ENCODE measurements around the gene KCNG2.

KCNG2 gene

GRCh38 chr18:79800371-79801180, 2.8 kb downstream of the KCNG2 start:
- no peak for DNase-seq

- no peak for DNase-seq
These were observed 3.5 kb downstream of the KCNG2 start for GRCh38 chr18:79801217-79801616.

- no peak for DNase-seq
These were observed 3.9 kb downstream of the KCNG2 start for GRCh38 chr18:79801641-79802040.

- no peak for DNase-seq
These were observed 4.6 kb downstream of the KCNG2 start for GRCh38 chr18:79802298-79802697.

GRCh38 chr18:79803611-79804051, 5.9 kb downstream of the KCNG2 start:
- no peak for DNase-seq

- DNase-seq = no peak
These were observed 6.5 kb downstream of the KCNG2 start for GRCh38 chr18:79804130-79804787.

GRCh38 chr18:79805211-79805887, 7.6 kb downstream of the KCNG2 start:
- DNase-seq = no peak

- no peak for DNase-seq
These were observed 8.3 kb downstream of the KCNG2 start for GRCh38 chr18:79805926-79806487.

GRCh38 chr18:79806976-79807841, 9.5 kb downstream of the KCNG2 start:
- no peak for DNase-seq

- DNase-seq = no peak
These were observed 11.9 kb downstream of the KCNG2 start for GRCh38 chr18:79809482-79810192.

- DNase-seq = no peak
These were observed 14.3 kb downstream of the KCNG2 start for GRCh38 chr18:79812052-79812451.

- no peak for DNase-seq
These were observed 16.6 kb downstream of the KCNG2 start for GRCh38 chr18:79814373-79814772.

- no peak for DNase-seq
These were observed 17.9 kb downstream of the KCNG2 start for GRCh38 chr18:79815657-79816056.

- no peak for DNase-seq
These were observed 18.4 kb downstream of the KCNG2 start for GRCh38 chr18:79816092-79816491.

GRCh38 chr18:79816981-79817606, 19.4 kb downstream of the KCNG2 start:
- DNase-seq = no peak

GRCh38 chr18:79817607-79817998, 19.9 kb downstream of the KCNG2 start:
- no peak for DNase-seq

- no peak for DNase-seq
These were observed 20.3 kb downstream of the KCNG2 start for GRCh38 chr18:79818036-79818435.

GRCh38 chr18:79818631-79819030, 20.9 kb downstream of the KCNG2 start:
- no peak for DNase-seq

- no peak for DNase-seq
These were observed 21.6 kb downstream of the KCNG2 start for GRCh38 chr18:79819064-79819967.

GRCh38 chr18:79819968-79820351, 22.2 kb downstream of the KCNG2 start:
- DNase-seq = no peak
